ENCODE results near the gene ZNF444.

ZNF444 gene

GRCh38 chr19:56126983-56127780, 13.9 kb upstream of the ZNF444 start:
- TF ChIP-seq POLR2AphosphoS5 (IDR thresholded peaks at IDR 0.05; ENCODE audit: low read depth, low read length) (no peak), FOXP2 (optimal IDR thresholded peaks at IDR 0.05; ENCODE audit: borderline replicate concordance, extremely low read depth, extremely low read length, insufficient read depth) (no peak), TAF1 (IDR thresholded peaks at IDR 0.05; ENCODE audit: borderline replicate concordance, insufficient read depth, low read length) (no peak)

GRCh38 chr19:56130006-56130405, 11.1 kb upstream of the ZNF444 start:
- no peak for TF ChIP-seq FOXP2 (optimal IDR thresholded peaks at IDR 0.05; ENCODE audit: borderline replicate concordance, extremely low read depth, extremely low read length, insufficient read depth)
- no peak for TF ChIP-seq POLR2AphosphoS5 (IDR thresholded peaks at IDR 0.05; ENCODE audit: low read depth, low read length)
- TF ChIP-seq REST (IDR thresholded peaks at IDR 0.05; ENCODE audit: insufficient read depth in 1 of 2, low read depth in 2 of 2, low read length in 2 of 2): no peak
- no peak for TF ChIP-seq SIN3A (IDR thresholded peaks at IDR 0.05; ENCODE audit: borderline replicate concordance, insufficient read depth, low read length)
- TF ChIP-seq TAF1 (IDR thresholded peaks at IDR 0.05; ENCODE audit: borderline replicate concordance, insufficient read depth, low read length): no peak

- TF ChIP-seq SIN3A (IDR thresholded peaks at IDR 0.05; ENCODE audit: borderline replicate concordance, insufficient read depth, low read length) (no peak), REST (IDR thresholded peaks at IDR 0.05; ENCODE audit: insufficient read depth in 1 of 2, low read depth in 2 of 2, low read length in 2 of 2) (no peak)
These were observed 9.4 kb upstream of the ZNF444 start for GRCh38 chr19:56131651-56132050.

GRCh38 chr19:56132316-56132822, 8.7 kb upstream of the ZNF444 start:
- TF ChIP-seq POLR2AphosphoS5 (IDR thresholded peaks at IDR 0.05; ENCODE audit: low read depth, low read length) (no peak), FOXP2 (optimal IDR thresholded peaks at IDR 0.05; ENCODE audit: borderline replicate concordance, extremely low read depth, extremely low read length, insufficient read depth) (no peak), TAF1 (IDR thresholded peaks at IDR 0.05; ENCODE audit: borderline replicate concordance, insufficient read depth, low read length) (no peak), REST (IDR thresholded peaks at IDR 0.05; ENCODE audit: insufficient read depth in 1 of 2, low read depth in 2 of 2, low read length in 2 of 2) (no peak), SIN3A (IDR thresholded peaks at IDR 0.05; ENCODE audit: borderline replicate concordance, insufficient read depth, low read length) (no peak)

GRCh38 chr19:56133858-56134653, 7.0 kb upstream of the ZNF444 start:
- TF ChIP-seq SIN3A (IDR thresholded peaks at IDR 0.05; ENCODE audit: borderline replicate concordance, insufficient read depth, low read length): no peak
- peak; percentile 23 for TF ChIP-seq FOXP2 (optimal IDR thresholded peaks at IDR 0.05; ENCODE audit: borderline replicate concordance, extremely low read depth, extremely low read length, insufficient read depth)

- TF ChIP-seq REST (IDR thresholded peaks at IDR 0.05; ENCODE audit: insufficient read depth in 1 of 2, low read depth in 2 of 2, low read length in 2 of 2) (no peak), FOXP2 (optimal IDR thresholded peaks at IDR 0.05; ENCODE audit: borderline replicate concordance, extremely low read depth, extremely low read length, insufficient read depth) (no peak), TAF1 (IDR thresholded peaks at IDR 0.05; ENCODE audit: borderline replicate concordance, insufficient read depth, low read length) (no peak), SIN3A (IDR thresholded peaks at IDR 0.05; ENCODE audit: borderline replicate concordance, insufficient read depth, low read length) (no peak), POLR2AphosphoS5 (IDR thresholded peaks at IDR 0.05; ENCODE audit: low read depth, low read length) (no peak)
These were observed 6.5 kb upstream of the ZNF444 start for GRCh38 chr19:56134654-56134921.

All from PFSK-1 (cell line).